GM12891 (cell line): Measurements from ENCODE around the gene MYH15.
A peak's percentile ranks its signal among the peaks of the same experiment; 100 is the strongest.

Experiments
- DNase-seq: peaks from one replicate; pipeline ENCODE4 v3.0.0; 2011; ENCODE audit warnings: low spot score; ENCODE audit not compliant: insufficient read length
- FAIRE-seq: peaks from 2 replicates; lab custom pipeline; 2011; peaks lifted over from hg19 to GRCh38; lab: Jason Lieb, UNC
- PAX5 ChIP-seq: IDR thresholded peaks from 2 replicates; pipeline ENCODE4 v1.6.1; 2011; ENCODE audit warnings: low read length, moderate library complexity, mild to moderate bottlenecking; ENCODE audit not compliant: insufficient read depth, severe bottlenecking
- POLR2A ChIP-seq: IDR thresholded peaks from 2 replicates; pipeline ENCODE4 v1.6.1; 2011; ENCODE audit warnings: low read depth, low read length, control low read depth
- POLR2AphosphoS5 ChIP-seq: IDR thresholded peaks from 2 replicates; pipeline ENCODE4 v1.6.1; 2011; ENCODE audit warnings: low read depth, low read length, control low read depth
- POU2F2 ChIP-seq: IDR thresholded peaks from 2 replicates; pipeline ENCODE4 v1.6.1; 2011; ENCODE audit warnings: low read depth, mild to moderate bottlenecking, control low read depth, low read length, moderate library complexity
- SPI1 ChIP-seq: IDR thresholded peaks from 2 replicates; pipeline ENCODE4 v1.6.1; 2011; ENCODE audit warnings: low read depth, low read length, control low read depth
- TAF1 ChIP-seq: IDR thresholded peaks from 2 replicates; pipeline ENCODE4 v1.6.1; 2011; ENCODE audit warnings: low read depth, low read length, control low read depth

MYH15 gene

GRCh38 chr3:108359011-108359410 lies 151.4 kb downstream of the MYH15 start:
- TF ChIP-seq TAF1 (no peak), POU2F2 (no peak), POLR2A (no peak), PAX5 (no peak)
- DNase-seq (no peak), FAIRE-seq (no peak)

DNA sequence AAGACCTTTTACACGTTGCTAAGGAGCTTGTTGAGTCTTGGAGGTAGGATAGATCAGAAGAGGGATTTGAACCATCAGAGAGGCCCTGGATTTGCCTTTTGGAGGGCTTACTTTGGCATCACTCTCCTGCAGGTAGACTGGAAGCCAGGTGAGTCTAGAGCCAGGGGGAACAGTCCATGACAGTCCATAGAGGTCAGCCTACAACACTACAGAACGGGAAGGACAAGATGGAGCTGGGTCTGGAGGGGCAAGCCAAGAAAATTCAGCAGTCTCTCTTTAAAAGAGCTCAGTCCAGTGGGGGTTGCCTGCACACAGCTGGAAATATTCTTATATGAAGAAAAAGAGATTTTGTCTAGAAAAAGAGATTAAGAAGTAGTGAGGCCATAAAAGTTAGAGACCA lies 153.4 kb downstream of the MYH15 start:
- DNase-seq (no peak), FAIRE-seq (no peak)
- TF ChIP-seq POLR2AphosphoS5, result no peak
- no peak for TF ChIP-seq POLR2A
- no peak for TF ChIP-seq TAF1
- no peak for TF ChIP-seq POU2F2
- TF ChIP-seq SPI1, result no peak
- TF ChIP-seq PAX5, result no peak

GRCh38 chr3:108354562-108354961 lies 155.8 kb downstream of the MYH15 start:
- FAIRE-seq (no peak), DNase-seq (no peak)
- TF ChIP-seq TAF1, result no peak
- no peak for TF ChIP-seq POU2F2
- TF ChIP-seq SPI1, result no peak

DNA sequence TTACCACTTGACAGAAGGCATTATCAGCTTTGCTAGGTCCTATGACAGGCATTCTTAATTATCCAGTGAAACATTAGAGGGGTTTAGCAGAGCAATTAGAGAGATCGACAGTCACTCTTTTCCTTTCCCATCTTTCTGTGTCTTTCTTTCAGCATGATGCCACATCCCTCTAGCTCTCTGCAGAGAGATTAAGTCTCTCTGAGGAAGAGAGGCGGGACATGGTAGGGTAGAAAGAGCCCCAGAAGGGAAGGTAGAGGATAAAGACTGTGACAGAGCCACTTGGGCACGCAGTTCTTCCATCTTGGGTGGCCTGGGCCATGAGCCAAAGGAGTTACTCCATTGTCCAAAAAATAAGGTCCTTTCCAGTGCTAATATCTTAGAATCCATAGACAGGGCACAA lies 158.2 kb downstream of the MYH15 start:
- DNase-seq, result no peak
- no peak for TF ChIP-seq POLR2A
- no peak for TF ChIP-seq POU2F2
- TF ChIP-seq POLR2AphosphoS5, result no peak
- TF ChIP-seq SPI1, result no peak
- no peak for TF ChIP-seq TAF1
- no peak for TF ChIP-seq PAX5
- no peak for FAIRE-seq

- FAIRE-seq (peak; percentile 5), DNase-seq (no peak)
- no peak for TF ChIP-seq POLR2A
- TF ChIP-seq TAF1, result no peak
- TF ChIP-seq SPI1, result no peak
- no peak for TF ChIP-seq POU2F2
- TF ChIP-seq PAX5, result no peak
- no peak for TF ChIP-seq POLR2AphosphoS5
Observed at GRCh38 chr3:108346301-108347227, 163.8 kb downstream of the MYH15 start.

DNA sequence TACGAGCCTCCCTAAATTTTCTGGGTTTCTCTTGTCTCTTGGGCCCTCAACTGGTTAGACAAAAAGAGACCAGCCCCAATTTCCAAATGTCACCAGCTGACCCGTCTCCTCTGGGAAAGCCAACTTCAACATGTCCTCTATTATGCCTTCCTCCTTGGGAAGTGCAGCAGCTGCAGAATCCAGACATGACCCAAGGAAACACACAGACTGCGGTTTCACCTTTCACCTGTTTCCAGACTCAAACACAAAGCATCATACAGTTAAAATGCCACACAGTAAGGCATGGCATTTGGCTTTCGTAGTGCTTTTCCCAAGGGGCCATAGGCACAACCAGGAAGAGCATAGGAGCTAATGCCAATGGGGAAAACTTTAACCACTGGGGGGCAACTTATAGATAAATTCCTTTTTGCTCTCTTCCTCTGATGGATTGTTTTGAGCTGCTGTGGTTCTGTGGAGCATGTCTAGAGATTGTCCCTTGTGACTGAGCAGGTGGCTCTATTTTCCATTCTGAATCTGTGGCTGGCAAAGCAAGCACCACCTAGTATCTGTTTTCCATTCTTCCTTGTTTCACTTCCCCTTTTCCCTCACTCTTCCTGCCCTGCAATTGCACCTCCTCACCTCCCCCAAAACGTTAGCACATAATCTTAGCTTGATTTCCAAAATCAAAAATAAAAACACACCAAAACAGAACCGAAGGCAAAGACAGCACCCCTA lies 164.7 kb downstream of the MYH15 start:
- FAIRE-seq (no peak), DNase-seq (no peak)
- TF ChIP-seq SPI1, result peak; percentile 63
- no peak for TF ChIP-seq POLR2AphosphoS5
- TF ChIP-seq POU2F2, result no peak

DNA sequence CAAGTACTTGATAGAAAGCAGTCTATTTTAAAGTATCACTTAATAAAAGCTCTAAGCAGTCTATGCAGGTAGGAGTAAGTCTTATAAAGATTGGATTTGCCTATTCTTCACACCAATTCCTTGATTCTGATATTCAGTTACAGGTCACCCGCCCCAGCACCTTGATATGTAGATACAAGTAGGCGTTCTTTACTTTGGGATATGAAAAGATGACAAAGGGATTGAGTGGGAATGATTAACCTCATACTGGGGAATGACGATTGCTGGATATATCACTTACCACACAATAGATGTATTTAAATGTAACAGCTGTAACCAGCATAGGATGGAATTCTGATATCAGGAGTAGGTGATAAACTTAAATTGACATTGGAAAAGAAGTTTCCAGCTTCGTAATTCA lies 166.9 kb downstream of the MYH15 start:
- no peak for DNase-seq
- peak; percentile 50 for FAIRE-seq
- no peak for TF ChIP-seq POLR2AphosphoS5
- TF ChIP-seq POU2F2, result no peak
- TF ChIP-seq PAX5, result no peak
- TF ChIP-seq TAF1, result no peak
- TF ChIP-seq POLR2A, result no peak
- no peak for TF ChIP-seq SPI1

GRCh38 chr3:108342837-108343486 lies 167.4 kb downstream of the MYH15 start:
- FAIRE-seq (peak; percentile 31), DNase-seq (no peak)
- TF ChIP-seq POLR2A, result no peak
- TF ChIP-seq POLR2AphosphoS5, result no peak
- no peak for TF ChIP-seq SPI1
- TF ChIP-seq POU2F2, result no peak
- TF ChIP-seq TAF1, result no peak
- TF ChIP-seq PAX5, result no peak

GRCh38 chr3:108341911-108342310 lies 168.5 kb downstream of the MYH15 start:
- DNase-seq (no peak), FAIRE-seq (no peak)
- TF ChIP-seq POLR2A, result no peak
- TF ChIP-seq POU2F2, result no peak
- TF ChIP-seq SPI1, result no peak
- TF ChIP-seq POLR2AphosphoS5, result no peak
- TF ChIP-seq PAX5, result no peak
- TF ChIP-seq TAF1, result no peak
